Panc1 (cell line): ENCODE results near the gene HELZ. TPM values are rescaled to one million over a fixed set of nuclear protein-coding genes. Genes with fewer than 3 reads are reported as not detected.

Experiments
- ATAC-seq: fragments of 200-7000 bp; cut with Tn5 transposase; 2 replicates; pipeline ENCODE4 v1.9.1; 2020; ENCODE audit warnings: mild to moderate bottlenecking, moderate library complexity
- BruUV-seq: library from RNA; stranded (reverse); fragments of 400-500 nt; replicated peaks from 2 replicates; lab custom pipeline; 2021; lab: Mats Ljungman, UMichigan
- CTCF ChIA-PET: fragments of 300-600 bp; sonication (Branson Sonifier 250); formaldehyde crosslinking; loops from one replicate; lab custom pipeline; 2022; ENCODE audit warnings: antibody characterized with exemption; lab: Charles Lee
- POLR2A ChIA-PET: fragments of 300-600 bp; sonication (Branson Sonifier 250); formaldehyde crosslinking; loops from one replicate; lab custom pipeline; 2022; ENCODE audit warnings: antibody characterized with exemption; lab: Charles Lee
- DNase-seq: peaks from one replicate; pipeline ENCODE4 v3.0.0-alpha.2; 2010; ENCODE audit warnings: low read depth, low spot score
- H3K27ac ChIP-seq: 2 replicates; pipeline ENCODE4 v1.5.1; 2011; ENCODE audit warnings: mild to moderate bottlenecking, low read length, inconsistent platforms
- H3K27me3 ChIP-seq: fragments of 200-500 bp; sonication (Bioruptor generic); 2 replicates; pipeline ENCODE4 v1.6.0; 2014; ENCODE audit warnings: low read length, inconsistent platforms; ENCODE audit not compliant: control insufficient read depth, insufficient read depth
- H3K36me3 ChIP-seq: fragments of 200-500 bp; sonication (Bioruptor generic); 2 replicates; pipeline ENCODE4 v1.5.1; 2014; ENCODE audit warnings: inconsistent platforms, mild to moderate bottlenecking, low read length, moderate library complexity; ENCODE audit not compliant: control insufficient read depth, insufficient read depth
- H3K4me1 ChIP-seq: 2 replicates; pipeline ENCODE4 v1.5.1; 2011; ENCODE audit warnings: inconsistent platforms, mild to moderate bottlenecking, low read length, moderate library complexity; ENCODE audit not compliant: control insufficient read depth, insufficient read depth
- H3K4me3 ChIP-seq, 2 experiments: 2 replicates each; pipeline ENCODE4 v1.5.1; 2011 to 2012; ENCODE audit warnings: low read depth in 2 of 2, low read length in 2 of 2, mild to moderate bottlenecking in 2 of 2, inconsistent platforms in 1 of 2, moderate library complexity in 1 of 2
- H3K9me3 ChIP-seq: fragments of 200-500 bp; sonication (Bioruptor generic); 2 replicates; pipeline ENCODE4 v1.5.1; 2014; ENCODE audit warnings: low read depth, mild to moderate bottlenecking, inconsistent platforms, low read length, moderate library complexity; ENCODE audit not compliant: control insufficient read depth, insufficient read depth
- CTCF ChIP-seq: fragments of 450-650 bp; IDR thresholded peaks from 2 replicates; pipeline ENCODE4 v1.5.1; 2017; ENCODE audit warnings: mild to moderate bottlenecking
- POLR2AphosphoS5 ChIP-seq: IDR thresholded peaks from 2 replicates; pipeline ENCODE4 v1.6.1; 2012; ENCODE audit warnings: mild to moderate bottlenecking, low read depth, low read length, moderate library complexity
- REST ChIP-seq, 2 experiments: IDR thresholded peaks; 2 replicates each; pipeline ENCODE4 v1.6.1; 2011 to 2012; ENCODE audit warnings: low read depth in 2 of 2, control low read depth in 1 of 2, low read length in 1 of 2, mild to moderate bottlenecking in 1 of 2, moderate library complexity in 1 of 2; ENCODE audit not compliant: insufficient read depth in 1 of 2
- SIN3A ChIP-seq: IDR thresholded peaks from 2 replicates; pipeline ENCODE4 v1.6.1; 2012; ENCODE audit warnings: low read depth, mild to moderate bottlenecking, low read length, moderate library complexity, borderline replicate concordance; ENCODE audit not compliant: insufficient read depth
- TCF7L2 ChIP-seq: IDR thresholded peaks from 2 replicates; pipeline ENCODE4 v1.6.1; 2011; ENCODE audit warnings: mild to moderate bottlenecking, low read depth, low read length, inconsistent platforms
- in situ Hi-C: cut with HindIII; loops from 2 replicates; pipeline ENCODE4 v1.10.0; 2016; ENCODE audit warnings: low sequenced_read_pairs, low pct_unique_long_range_greater_than_20kb
- intact Hi-C: fragments of 100-400 bp; cut with micrococcal nuclease; formaldehyde crosslinking; loops from one replicate; pipeline ENCODE4 v1.10.0; 2022; ENCODE audit not compliant: unreplicated experiment
- total RNA-seq: library from RNA; stranded (reverse); gene quantifications from one replicate; pipeline ENCODE4 v1.2.1, GENCODE V29; 2021; ENCODE audit not compliant: unreplicated experiment

HELZ gene
- total RNA-seq, 1 experiment from 2014 or later: 15.0 TPM

GRCh38 chr17:67050066-67050465, 194.9 kb downstream of the HELZ start:
- ChIA-PET CTCF (no interaction called here), POLR2A (no interaction called here)
- H3K4me1 ChIP-seq: no peaks in the 10 kb centered on the region

GRCh38 chr17:67049025-67049739, 195.8 kb downstream of the HELZ start:
- TF ChIP-seq SIN3A (no peak), TCF7L2 (no peak)
- BruUV-seq: no TSS peak
- ChIA-PET POLR2A (interaction anchor here (0.6 kb wide), 2 partner anchors 27 to 606 kb away, joined by 3 to 6 read pairs; no protein-coding TSS in a partner anchor), CTCF (no interaction called here)
- Histone ChIP-seq H3K4me3 (no peak overlapping the region), H3K9me3 (0 out of 2 replicates have a peak, but pooled peaks cover 3% of the 10 kb centered on the region), H3K27ac (no peak overlapping the region), H3K4me1 (no peaks in the 10 kb centered on the region), H3K27me3 (no peaks in the 10 kb centered on the region), H3K36me3 (no peaks in the 10 kb centered on the region)
- DNase-seq (no peak), ATAC-seq (no peak)
- in situ Hi-C loops: no loop called here
- intact Hi-C loops: no loop called here

More at GRCh38 chr17:67050066-67050465, 194.9 kb downstream of the HELZ start:
- ATAC-seq (no peak), DNase-seq (no peak)
- no peak overlapping the region for H3K27ac ChIP-seq
- 0 out of 2 replicates have a peak, but pooled peaks cover 3% of the 10 kb centered on the region for H3K9me3 ChIP-seq
- H3K4me3 ChIP-seq: no peak overlapping the region
- intact Hi-C loops (no loop called here), in situ Hi-C loops (no loop called here)
- H3K27me3 ChIP-seq: no peaks in the 10 kb centered on the region
- no peak for TF ChIP-seq POLR2AphosphoS5
- TF ChIP-seq CTCF: no peak
- TF ChIP-seq REST (IDR thresholded peaks at IDR 0.05; ENCODE audit: insufficient read depth in 1 of 2, low read depth in 2 of 2, low read length in 1 of 2): no peak
- TF ChIP-seq SIN3A: no peak
- TF ChIP-seq TCF7L2: no peak
- no TSS peak for BruUV-seq
- no peaks in the 10 kb centered on the region for H3K36me3 ChIP-seq

- CTCF ChIA-PET: interaction anchor here (0.6 kb wide), 1 partner anchor 1399 kb away, joined by 7 read pairs; no protein-coding TSS in a partner anchor
Measured at GRCh38 chr17:67047382-67047781, 197.6 kb downstream of the HELZ start.

More at GRCh38 chr17:67047382-67047781, 197.6 kb downstream of the HELZ start:
- intact Hi-C loops (no loop called here), in situ Hi-C loops (no loop called here)
- POLR2A ChIA-PET: no interaction called here
- H3K36me3 ChIP-seq: no peaks in the 10 kb centered on the region
- no peak overlapping the region for H3K27ac ChIP-seq
- H3K4me3 ChIP-seq: no peak overlapping the region
- BruUV-seq: no TSS peak
- TF ChIP-seq POLR2AphosphoS5 (no peak), CTCF (no peak), SIN3A (no peak), TCF7L2 (no peak), REST (IDR thresholded peaks at IDR 0.05; ENCODE audit: insufficient read depth in 1 of 2, low read depth in 2 of 2, low read length in 1 of 2) (no peak)
- ATAC-seq: no peak
- no peaks in the 10 kb centered on the region for H3K27me3 ChIP-seq
- 0 out of 2 replicates have a peak, but pooled peaks cover 3% of the 10 kb centered on the region for H3K9me3 ChIP-seq
- no peak for DNase-seq
- no peaks in the 10 kb centered on the region for H3K4me1 ChIP-seq
